K562 (cell line): ENCODE results near the gene CNPY4. TPM values are rescaled to one million over a fixed set of nuclear protein-coding genes. Genes with fewer than 3 reads are reported as not detected.

Experiments
- AFF1 ChIP-seq, 2 experiments: fragments of 450-650 bp; IDR thresholded peaks; 2 replicates each; pipeline ENCODE4 v1.6.1; 2018; ENCODE audit warnings: mild to moderate bottlenecking in 2 of 2, low read depth in 1 of 2; ENCODE audit not compliant: partially characterized antibody in 2 of 2
- CREB3L1 ChIP-seq: fragments of 450-650 bp; IDR thresholded peaks from 2 replicates; pipeline ENCODE4 v1.6.1; 2014; ENCODE audit warnings: low read depth, mild to moderate bottlenecking, moderate library complexity, borderline replicate concordance
- KDM2B ChIP-seq: fragments of 250-450 bp; sonication (Bioruptor Pico); IDR thresholded peaks from 2 replicates; pipeline ENCODE4 v1.8.0; 2021; ENCODE audit warnings: mild to moderate bottlenecking, moderate library complexity
- KLF6 ChIP-seq: fragments of 250-450 bp; sonication (Bioruptor Pico); IDR thresholded peaks from 2 replicates; pipeline ENCODE4 v1.4.0; 2020; ENCODE audit warnings: mild to moderate bottlenecking, moderate library complexity, borderline replicate concordance
- MAZ ChIP-seq, 2 experiments: fragments of 450-650 bp in 1 of 2; sonication (generic) in 1 of 2; formaldehyde crosslinking; IDR thresholded peaks in 1 of 2; conservative IDR thresholded peaks in 1 of 2; 2 replicates each; pipeline versions ENCODE4 v1.4.0 to v1.5.0; 2020; ENCODE audit warnings: mild to moderate bottlenecking in 1 of 2, missing genetic modification reagents in 1 of 2
- NFATC3 ChIP-seq: fragments of 450-650 bp; IDR thresholded peaks from 2 replicates; pipeline ENCODE4 v1.6.1; 2017; ENCODE audit warnings: mild to moderate bottlenecking
- NFIC ChIP-seq: fragments of 450-650 bp; IDR thresholded peaks from 2 replicates; pipeline ENCODE4 v1.6.1; 2017; ENCODE audit warnings: mild to moderate bottlenecking, inconsistent platforms
- POLR3G ChIP-seq: IDR thresholded peaks from 2 replicates; pipeline ENCODE4 v1.6.1; 2011; ENCODE audit not compliant: insufficient read length, insufficient replicate concordance; ENCODE audit errors: extremely low read depth
- SREBF1 ChIP-seq: fragments of 150-350 bp; IDR thresholded peaks from 2 replicates; pipeline ENCODE4 v1.6.1; 2014; ENCODE audit warnings: antibody characterized with exemption, low read depth, low read length, borderline replicate concordance
- USF2 ChIP-seq: sonication (generic); formaldehyde crosslinking; IDR thresholded peaks from 2 replicates; pipeline ENCODE4 v1.5.0; 2020; ENCODE audit warnings: missing genetic modification reagents
- ZFPM2 ChIP-seq: fragments of 250-450 bp; sonication (Bioruptor Pico); IDR thresholded peaks from 2 replicates; pipeline ENCODE4 v1.5.1; 2022; ENCODE audit warnings: mild to moderate bottlenecking
- ZNF407 ChIP-seq: fragments of 450-650 bp; IDR thresholded peaks from 2 replicates; pipeline ENCODE4 v1.6.1; 2016; ENCODE audit warnings: low read depth
- polyA plus RNA-seq, 8 experiments: library from polyadenylated mRNA; depleted of rRNA in 4 of 8; stranded (reverse) in 5 of 8; unstranded in 3 of 8; fragments of >200 nt; fragmentation: Nextera tagmentation in 2 of 8; fragmentation: Illumina TruSeq in 1 of 8; extraction: Ambion mirVana in 2 of 8; extraction: Trizol in 1 of 8; gene quantifications; 2 replicates each; pipeline versions ENCODE4 v1.2.1 to v1.2.3, GENCODE V29; 2011 to 2014; ENCODE audit warnings: inconsistent platforms in 1 of 8, missing spikeins in 1 of 8
- total RNA-seq, 7 experiments: library from RNA; depleted of rRNA in 6 of 7; stranded (reverse); fragments of >200 nt in 6 of 7; fragmentation: Illumina TruSeq in 2 of 7; extraction: Trizol in 2 of 7; gene quantifications; 2 replicates each; pipeline versions ENCODE4 v1.2.1 to v1.2.3, GENCODE V29; 2011 to 2021; ENCODE audit warnings: low replicate concordance in 1 of 7

CNPY4 gene
- total and polyA plus RNA-seq, 9 of the 15 experiments (the other 6 are each of a cell fraction or from before 2014, with no cell fraction given): 1.9 to 11.2 (median 7.0) TPM

GRCh38 chr7:100100420-100101015, 18.9 kb upstream of the CNPY4 start (continued):
- TF ChIP-seq CREB3L1 (peak; percentile 75), ZNF407 (no peak), KDM2B (CRISPR knock-in tag) (peak; percentile 16; the same call in 1 of the 2 replicates), KLF6 (peak; percentile 83; the same call in 1 of the 2 replicates), NFIC (no peak), ZFPM2 (CRISPR knock-in tag) (no peak), USF2 (CRISPR knock-in tag) (peak; percentile 27; the same call in 1 of the 2 replicates), MAZ (CRISPR knock-in tag; conservative IDR thresholded peaks at IDR 0.05 in 1 of 2, IDR thresholded peaks at IDR 0.05 in 1 of 2) (peak; percentile 58 to 94), AFF1 (IDR thresholded peaks at IDR 0.05; ENCODE audit: low read depth in 1 of 2, partially characterized antibody in 2 of 2) (no peak), POLR3G (no peak), SREBF1 (no peak), NFATC3 (no peak)
